HG03175 (cell line): ENCODE results near the gene PTPRN2.

Experiments used
- ATAC-seq: cut with Tn5 transposase; IDR thresholded peaks from one replicate; pipeline ENCODE4 v1.9.1; 2021; ENCODE audit warnings: mild to moderate bottlenecking, moderate library complexity; ENCODE audit not compliant: unreplicated experiment

PTPRN2 gene

GRCh38 chr7:157682946-157683746, 904.5 kb downstream of the PTPRN2 start:
- no peak for ATAC-seq

- no peak for ATAC-seq
Measured at GRCh38 chr7:157682064-157682945, 905.3 kb downstream of the PTPRN2 start.

GRCh38 chr7:157679607-157680006, 908.0 kb downstream of the PTPRN2 start:
- no peak for ATAC-seq

- ATAC-seq = no peak
Measured at GRCh38 chr7:157678501-157678900, 909.1 kb downstream of the PTPRN2 start.

- ATAC-seq = no peak
Measured at GRCh38 chr7:157676456-157677255, 911.0 kb downstream of the PTPRN2 start.

- no peak for ATAC-seq
Measured at GRCh38 chr7:157676001-157676400, 911.6 kb downstream of the PTPRN2 start.

- ATAC-seq = no peak
Measured at GRCh38 chr7:157675427-157675927, 912.1 kb downstream of the PTPRN2 start.

GRCh38 chr7:157674715-157675426, 912.8 kb downstream of the PTPRN2 start:
- no peak for ATAC-seq

GRCh38 chr7:157674027-157674714, 913.5 kb downstream of the PTPRN2 start:
- ATAC-seq = no peak

- no peak for ATAC-seq
Measured at GRCh38 chr7:157673573-157673972, 914.0 kb downstream of the PTPRN2 start.

- no peak for ATAC-seq
Measured at GRCh38 chr7:157671358-157672255, 916.0 kb downstream of the PTPRN2 start.

- ATAC-seq = no peak
Measured at GRCh38 chr7:157670490-157671357, 916.9 kb downstream of the PTPRN2 start.

GRCh38 chr7:157669768-157670351, 917.8 kb downstream of the PTPRN2 start:
- ATAC-seq = no peak

- no peak for ATAC-seq
Measured at GRCh38 chr7:157668884-157669767, 918.5 kb downstream of the PTPRN2 start.

- ATAC-seq = no peak
Measured at GRCh38 chr7:157668221-157668883, 919.3 kb downstream of the PTPRN2 start.

GRCh38 chr7:157667731-157668130, 919.9 kb downstream of the PTPRN2 start:
- no peak for ATAC-seq
